GM23338 (cell line): ENCODE results near the gene TBC1D5. TPM values are rescaled to one million over a fixed set of nuclear protein-coding genes. Genes with fewer than 3 reads are reported as not detected.

Source experiments
- ATAC-seq: fragments of 200-7000 bp; cut with Tn5 transposase; 3 replicates; pipeline ENCODE4 v1.9.1; 2020
- DNase-seq: peaks from one replicate; pipeline ENCODE4 v3.0.0-alpha.2; 2015; ENCODE audit warnings: low spot score
- H2AFZ ChIP-seq: fragments of 200-600 bp; sonication (generic); 2 replicates; pipeline ENCODE4 v1.8.0; 2016; ENCODE audit warnings: antibody characterized with exemption, mild to moderate bottlenecking, moderate library complexity
- H3F3A ChIP-seq: fragments of 200-600 bp; sonication (generic); replicated peaks from 2 replicates; pipeline ENCODE4 v1.8.0; 2017; ENCODE audit warnings: antibody characterized with exemption, mixed run types, low read depth
- H3K27ac ChIP-seq: fragments of 200-600 bp; sonication (generic); 2 replicates; pipeline ENCODE4 v1.6.1; 2016; ENCODE audit warnings: low read depth
- H3K27me3 ChIP-seq: fragments of 200-600 bp; sonication (generic); 2 replicates; pipeline ENCODE4 v1.8.0; 2016; ENCODE audit warnings: mild to moderate bottlenecking, mixed run types, moderate library complexity; ENCODE audit not compliant: insufficient read depth
- H3K36me3 ChIP-seq: fragments of 200-600 bp; sonication (generic); 2 replicates; pipeline ENCODE4 v1.8.0; 2016; ENCODE audit warnings: mild to moderate bottlenecking; ENCODE audit not compliant: insufficient read depth
- H3K4me1 ChIP-seq: fragments of 200-600 bp; sonication (generic); 2 replicates; pipeline ENCODE4 v1.8.0; 2016; ENCODE audit warnings: mild to moderate bottlenecking, moderate library complexity; ENCODE audit not compliant: insufficient read depth
- H3K4me2 ChIP-seq: fragments of 200-600 bp; sonication (generic); 2 replicates; pipeline ENCODE4 v1.7.1; 2017; ENCODE audit warnings: mixed run types
- H3K4me3 ChIP-seq: fragments of 200-600 bp; sonication (generic); 2 replicates; pipeline ENCODE4 v1.6.1; 2016; ENCODE audit warnings: mixed run types
- H3K79me2 ChIP-seq: fragments of 200-600 bp; sonication (generic); replicated peaks from 2 replicates; pipeline ENCODE4 v1.8.0; 2017; ENCODE audit warnings: mild to moderate bottlenecking; ENCODE audit not compliant: insufficient read depth
- H3K9me2 ChIP-seq: fragments of 200-600 bp; sonication (generic); 2 replicates; pipeline ENCODE4 v1.8.0; 2017; ENCODE audit not compliant: insufficient read depth
- H4K20me1 ChIP-seq: fragments of 200-600 bp; sonication (generic); replicated peaks from 2 replicates; pipeline ENCODE4 v1.8.0; 2017; ENCODE audit warnings: mild to moderate bottlenecking; ENCODE audit not compliant: insufficient read depth
- H3K27ac Mint-ChIP-seq: 2 replicates; pipeline ENCODE4 v1.8.0; 2020; ENCODE audit warnings: inconsistent platforms, mild to moderate bottlenecking, moderate library complexity, mixed read lengths
- H3K27me3 Mint-ChIP-seq: 3 replicates; pipeline ENCODE4 v1.8.0; 2022; ENCODE audit warnings: low read depth, mild to moderate bottlenecking, moderate library complexity, mixed read lengths, inconsistent platforms; ENCODE audit not compliant: insufficient read depth, poor library complexity
- H3K36me3 Mint-ChIP-seq: 3 replicates; pipeline ENCODE4 v1.8.0; 2021; ENCODE audit warnings: low read depth, mild to moderate bottlenecking, inconsistent platforms, moderate library complexity, mixed read lengths
- H3K4me1 Mint-ChIP-seq: 3 replicates; pipeline ENCODE4 v1.8.0; 2020; ENCODE audit warnings: mild to moderate bottlenecking, inconsistent platforms, mixed read lengths
- H3K4me3 Mint-ChIP-seq: 3 replicates; pipeline ENCODE4 v1.8.0; 2021; ENCODE audit warnings: moderate library complexity, mild to moderate bottlenecking, inconsistent platforms, mixed read lengths
- H3K9me3 Mint-ChIP-seq: 3 replicates; pipeline ENCODE4 v1.8.0; 2020; ENCODE audit warnings: moderate library complexity, mild to moderate bottlenecking, inconsistent platforms, mixed read lengths
- CREB1 ChIP-seq: fragments of 250-450 bp; sonication (Bioruptor Pico); IDR thresholded peaks from 2 replicates; pipeline ENCODE4 v1.5.0; 2020; ENCODE audit warnings: low read depth, mild to moderate bottlenecking, moderate library complexity
- CTCF ChIP-seq, 2 experiments: fragments of 200-600 bp in 1 of 2; sonication (generic) in 1 of 2; conservative IDR thresholded peaks; 2 replicates each; pipeline versions ENCODE4 v1.5.1 to v1.6.1; 2016 to 2017; ENCODE audit warnings: antibody characterized with exemption in 2 of 2, low read depth in 2 of 2, mild to moderate bottlenecking in 2 of 2, moderate library complexity in 1 of 2
- ETS1 ChIP-seq: IDR thresholded peaks from 2 replicates; pipeline ENCODE4 v1.6.1; 2016; ENCODE audit warnings: antibody characterized with exemption
- EZH2phosphoT487 ChIP-seq: fragments of 200-600 bp; sonication (generic); IDR thresholded peaks from one replicate; pipeline ENCODE4 v1.8.1; 2018; ENCODE audit warnings: antibody characterized with exemption; ENCODE audit not compliant: unreplicated experiment
- POLR2AphosphoS5 ChIP-seq: IDR thresholded peaks from 2 replicates; pipeline ENCODE4 v1.6.1; 2016; ENCODE audit warnings: antibody characterized with exemption, low read depth
- REST ChIP-seq: IDR thresholded peaks from one replicate; pipeline ENCODE4 v1.6.1; 2018; ENCODE audit warnings: antibody characterized with exemption; ENCODE audit not compliant: unreplicated experiment
- ZNF114 ChIP-seq: fragments of 250-450 bp; sonication (Bioruptor Pico); IDR thresholded peaks from 2 replicates; pipeline ENCODE4 v1.5.0; 2020; ENCODE audit warnings: mild to moderate bottlenecking, moderate library complexity
- ZNF331 ChIP-seq: fragments of 250-450 bp; sonication (Bioruptor Pico); IDR thresholded peaks from 2 replicates; pipeline ENCODE4 v1.5.0; 2020; ENCODE audit warnings: low read depth, mild to moderate bottlenecking, moderate library complexity
- polyA plus RNA-seq: library from polyadenylated mRNA; unstranded; fragments of >200 nt; fragmentation: Nextera tagmentation; extraction: Ambion mirVana; gene quantifications from 2 replicates; pipeline ENCODE4 v1.2.1, GENCODE V29; 2016
- total RNA-seq: library from RNA; depleted of rRNA; stranded (reverse); fragments of >200 nt; shearing (Covaris generic); gene quantifications from 2 replicates; pipeline ENCODE4 v1.2.3, GENCODE V29; 2014
- TF ChIP-seq, protein P1 (sequence below): fragments of 250-450 bp; sonication (Bioruptor Pico); IDR thresholded peaks from 2 replicates; pipeline ENCODE4 v1.5.0; 2020; ENCODE audit warnings: mild to moderate bottlenecking, moderate library complexity

Gene TBC1D5
- total and polyA plus RNA-seq, 2 experiments from 2014 or later = 21.8 to 48.1 TPM

DNA sequence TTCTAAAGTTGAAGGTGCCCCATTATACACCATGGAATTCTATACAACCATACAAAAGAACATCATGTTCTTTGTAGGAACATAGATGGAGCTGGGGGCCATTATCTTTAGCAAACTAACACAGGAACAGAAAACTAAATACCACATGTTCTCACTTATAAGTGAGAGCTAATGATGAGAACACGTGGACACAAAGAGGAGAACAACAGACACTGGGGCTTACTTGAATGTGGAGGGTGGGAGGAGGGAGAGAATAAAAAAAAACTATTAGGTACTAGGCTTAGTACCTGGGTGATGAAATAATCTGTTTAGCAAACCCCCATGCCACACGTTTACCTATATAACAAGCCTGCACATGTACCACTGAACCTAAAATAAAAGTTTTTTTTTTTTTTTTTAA lies 515.0 kb downstream of the TBC1D5 start (continued):
- TF ChIP-seq, protein P1, sequence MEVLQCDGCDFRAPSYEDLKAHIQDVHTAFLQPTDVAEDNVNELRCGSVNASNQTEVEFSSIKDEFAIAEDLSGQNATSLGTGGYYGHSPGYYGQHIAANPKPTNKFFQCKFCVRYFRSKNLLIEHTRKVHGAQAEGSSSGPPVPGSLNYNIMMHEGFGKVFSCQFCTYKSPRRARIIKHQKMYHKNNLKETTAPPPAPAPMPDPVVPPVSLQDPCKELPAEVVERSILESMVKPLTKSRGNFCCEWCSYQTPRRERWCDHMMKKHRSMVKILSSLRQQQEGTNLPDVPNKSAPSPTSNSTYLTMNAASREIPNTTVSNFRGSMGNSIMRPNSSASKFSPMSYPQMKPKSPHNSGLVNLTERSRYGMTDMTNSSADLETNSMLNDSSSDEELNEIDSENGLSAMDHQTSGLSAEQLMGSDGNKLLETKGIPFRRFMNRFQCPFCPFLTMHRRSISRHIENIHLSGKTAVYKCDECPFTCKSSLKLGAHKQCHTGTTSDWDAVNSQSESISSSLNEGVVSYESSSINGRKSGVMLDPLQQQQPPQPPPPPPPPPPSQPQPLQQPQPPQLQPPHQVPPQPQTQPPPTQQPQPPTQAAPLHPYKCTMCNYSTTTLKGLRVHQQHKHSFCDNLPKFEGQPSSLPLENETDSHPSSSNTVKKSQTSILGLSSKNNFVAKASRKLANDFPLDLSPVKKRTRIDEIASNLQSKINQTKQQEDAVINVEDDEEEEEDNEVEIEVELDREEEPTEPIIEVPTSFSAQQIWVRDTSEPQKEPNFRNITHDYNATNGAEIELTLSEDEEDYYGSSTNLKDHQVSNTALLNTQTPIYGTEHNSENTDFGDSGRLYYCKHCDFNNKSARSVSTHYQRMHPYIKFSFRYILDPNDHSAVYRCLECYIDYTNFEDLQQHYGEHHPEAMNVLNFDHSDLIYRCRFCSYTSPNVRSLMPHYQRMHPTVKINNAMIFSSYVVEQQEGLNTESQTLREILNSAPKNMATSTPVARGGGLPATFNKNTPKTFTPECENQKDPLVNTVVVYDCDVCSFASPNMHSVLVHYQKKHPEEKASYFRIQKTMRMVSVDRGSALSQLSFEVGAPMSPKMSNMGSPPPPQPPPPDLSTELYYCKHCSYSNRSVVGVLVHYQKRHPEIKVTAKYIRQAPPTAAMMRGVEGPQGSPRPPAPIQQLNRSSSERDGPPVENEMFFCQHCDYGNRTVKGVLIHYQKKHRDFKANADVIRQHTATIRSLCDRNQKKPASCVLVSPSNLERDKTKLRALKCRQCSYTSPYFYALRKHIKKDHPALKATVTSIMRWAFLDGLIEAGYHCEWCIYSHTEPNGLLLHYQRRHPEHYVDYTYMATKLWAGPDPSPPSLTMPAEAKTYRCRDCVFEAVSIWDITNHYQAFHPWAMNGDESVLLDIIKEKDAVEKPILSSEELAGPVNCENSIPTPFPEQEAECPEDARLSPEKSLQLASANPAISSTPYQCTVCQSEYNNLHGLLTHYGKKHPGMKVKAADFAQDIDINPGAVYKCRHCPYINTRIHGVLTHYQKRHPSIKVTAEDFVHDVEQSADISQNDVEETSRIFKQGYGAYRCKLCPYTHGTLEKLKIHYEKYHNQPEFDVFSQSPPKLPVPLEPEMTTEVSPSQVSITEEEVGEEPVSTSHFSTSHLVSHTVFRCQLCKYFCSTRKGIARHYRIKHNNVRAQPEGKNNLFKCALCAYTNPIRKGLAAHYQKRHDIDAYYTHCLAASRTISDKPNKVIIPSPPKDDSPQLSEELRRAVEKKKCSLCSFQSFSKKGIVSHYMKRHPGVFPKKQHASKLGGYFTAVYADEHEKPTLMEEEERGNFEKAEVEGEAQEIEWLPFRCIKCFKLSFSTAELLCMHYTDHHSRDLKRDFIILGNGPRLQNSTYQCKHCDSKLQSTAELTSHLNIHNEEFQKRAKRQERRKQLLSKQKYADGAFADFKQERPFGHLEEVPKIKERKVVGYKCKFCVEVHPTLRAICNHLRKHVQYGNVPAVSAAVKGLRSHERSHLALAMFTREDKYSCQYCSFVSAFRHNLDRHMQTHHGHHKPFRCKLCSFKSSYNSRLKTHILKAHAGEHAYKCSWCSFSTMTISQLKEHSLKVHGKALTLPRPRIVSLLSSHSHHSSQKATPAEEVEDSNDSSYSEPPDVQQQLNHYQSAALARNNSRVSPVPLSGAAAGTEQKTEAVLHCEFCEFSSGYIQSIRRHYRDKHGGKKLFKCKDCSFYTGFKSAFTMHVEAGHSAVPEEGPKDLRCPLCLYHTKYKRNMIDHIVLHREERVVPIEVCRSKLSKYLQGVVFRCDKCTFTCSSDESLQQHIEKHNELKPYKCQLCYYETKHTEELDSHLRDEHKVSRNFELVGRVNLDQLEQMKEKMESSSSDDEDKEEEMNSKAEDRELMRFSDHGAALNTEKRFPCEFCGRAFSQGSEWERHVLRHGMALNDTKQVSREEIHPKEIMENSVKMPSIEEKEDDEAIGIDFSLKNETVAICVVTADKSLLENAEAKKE (CRISPR knock-in tag) = no peak
- TF ChIP-seq ETS1 = no peak

DNA sequence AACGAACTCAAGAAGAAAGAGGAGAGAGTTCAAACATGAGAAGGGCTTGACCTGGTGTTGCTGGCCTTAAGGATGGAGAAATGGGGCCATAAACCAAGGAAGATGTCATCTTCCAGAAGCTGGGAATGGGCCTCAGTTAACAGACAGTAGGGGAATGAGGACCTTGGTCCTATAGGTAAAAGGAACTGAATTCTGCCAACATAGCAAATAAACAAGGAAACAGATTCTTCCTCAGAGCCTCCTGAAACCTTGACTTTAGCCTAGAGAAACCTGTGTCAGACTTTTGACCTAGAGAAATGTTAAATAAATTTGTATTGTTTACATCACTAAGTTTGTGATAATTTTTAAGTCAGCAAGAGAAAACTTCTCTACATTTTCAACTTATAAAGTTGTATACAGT lies 520.9 kb downstream of the TBC1D5 start:
- no peak overlapping the region for H3K27ac ChIP-seq
- H3K4me1 ChIP-seq = no peaks in the 10 kb centered on the region
- H3K4me3 ChIP-seq = no peak overlapping the region
- H3K79me2 ChIP-seq = no peaks in the 10 kb centered on the region
- no peak overlapping the region for H2AFZ ChIP-seq
- H3K27ac Mint-ChIP-seq = no peak overlapping the region
- H3K27me3 ChIP-seq = no peaks in the 10 kb centered on the region
- no peaks in the 10 kb centered on the region for H3K36me3 ChIP-seq
- DNase-seq (no peak), ATAC-seq (no peak)
- H3K4me3 Mint-ChIP-seq = no peak overlapping the region
- H3K36me3 Mint-ChIP-seq = no peaks in the 10 kb centered on the region
- H4K20me1 ChIP-seq = no peaks in the 10 kb centered on the region
- H3K27me3 Mint-ChIP-seq = no peaks in the 10 kb centered on the region
- no peaks in the 10 kb centered on the region for H3K4me1 Mint-ChIP-seq
- H3F3A ChIP-seq = no peaks in the 10 kb centered on the region
- no peak overlapping the region for H3K4me2 ChIP-seq
- H3K9me3 Mint-ChIP-seq = no peaks in the 10 kb centered on the region
- H3K9me2 ChIP-seq = no peaks in the 10 kb centered on the region
- TF ChIP-seq POLR2AphosphoS5 (no peak), ZNF114 (CRISPR knock-in tag) (no peak), CREB1 (CRISPR knock-in tag) (no peak), ZNF331 (CRISPR knock-in tag) (no peak), REST (no peak), EZH2phosphoT487 (no peak), CTCF (conservative IDR thresholded peaks at IDR 0.05; ENCODE audit: low read depth in 2 of 2) (no peak)
